ENCODE results near the gene MPI.
"Not testable (repeated sequence)": the region's sequence is repeated elsewhere in the genome, so short reads cannot be mapped to it uniquely, and the experiment has no call there.

Gene MPI

GRCh38 chr15:74913799-74914198, 24.0 kb downstream of the MPI start:
- not testable (repeated sequence) for DNase-seq, ATAC-seq, H3K27me3 Mint-ChIP-seq, H3K4me3 Mint-ChIP-seq, H3K4me1 Mint-ChIP-seq, H3K27ac Mint-ChIP-seq, H3K9me3 Mint-ChIP-seq
- peaks cover 38% of the 10 kb centered on the region for H3K36me3 Mint-ChIP-seq (ENCODE audit: low read depth)

- peaks cover 60% of the 10 kb centered on the region for H3K36me3 Mint-ChIP-seq (ENCODE audit: low read depth)
- DNase-seq = no peak
Measured at GRCh38 chr15:74917676-74918075, 27.8 kb downstream of the MPI start.

GRCh38 chr15:74920456-74920855, 30.6 kb downstream of the MPI start:
- Mint-ChIP-seq H3K27ac (no peak overlapping the region), H3K4me3 (no peak overlapping the region), H3K36me3 (ENCODE audit: low read depth) (peaks cover 52% of the 10 kb centered on the region), H3K4me1 (peaks cover 6% of the 10 kb centered on the region), H3K9me3 (no peaks in the 10 kb centered on the region), H3K27me3 (no peaks in the 10 kb centered on the region)
- DNase-seq (no peak), ATAC-seq (no peak)

More at GRCh38 chr15:74917676-74918075, 27.8 kb downstream of the MPI start:
- H3K9me3 Mint-ChIP-seq = no peaks in the 10 kb centered on the region
- no peak overlapping the region for H3K27ac Mint-ChIP-seq
- no peak overlapping the region for H3K4me3 Mint-ChIP-seq
- no peaks in the 10 kb centered on the region for H3K4me1 Mint-ChIP-seq
- no peak for ATAC-seq
- H3K27me3 Mint-ChIP-seq = no peaks in the 10 kb centered on the region

GRCh38 chr15:74924525-74924924, 34.7 kb downstream of the MPI start:
- H3K27ac Mint-ChIP-seq = no peak overlapping the region
- no peak for DNase-seq
- no peaks in the 10 kb centered on the region for H3K9me3 Mint-ChIP-seq
- H3K4me3 Mint-ChIP-seq = no peak overlapping the region
- peaks cover 55% of the 10 kb centered on the region for H3K36me3 Mint-ChIP-seq (ENCODE audit: low read depth)
- H3K4me1 Mint-ChIP-seq = peaks cover 6% of the 10 kb centered on the region
- ATAC-seq = no peak
- no peaks in the 10 kb centered on the region for H3K27me3 Mint-ChIP-seq

- H3K9me3 Mint-ChIP-seq = no peaks in the 10 kb centered on the region
- no peak overlapping the region for H3K4me3 Mint-ChIP-seq
- H3K36me3 Mint-ChIP-seq (ENCODE audit: low read depth) = peaks cover 40% of the 10 kb centered on the region
- H3K4me1 Mint-ChIP-seq = peaks cover 8% of the 10 kb centered on the region
- ATAC-seq (no peak), DNase-seq (no peak)
- no peaks in the 10 kb centered on the region for H3K27me3 Mint-ChIP-seq
- H3K27ac Mint-ChIP-seq = no peak overlapping the region
Measured at GRCh38 chr15:74928771-74929198, 38.9 kb downstream of the MPI start.

GRCh38 chr15:74933573-74933972, 43.7 kb downstream of the MPI start:
- ATAC-seq (no peak), DNase-seq (no peak)
- Mint-ChIP-seq H3K36me3 (ENCODE audit: low read depth) (peaks cover 33% of the 10 kb centered on the region), H3K4me3 (no peak overlapping the region), H3K9me3 (no peaks in the 10 kb centered on the region), H3K27me3 (no peaks in the 10 kb centered on the region), H3K27ac (peak overlapping the region; percentile 64), H3K4me1 (peaks cover 38% of the 10 kb centered on the region)

- peaks cover 27% of the 10 kb centered on the region for H3K36me3 Mint-ChIP-seq (ENCODE audit: low read depth)
- H3K4me3 Mint-ChIP-seq = peak overlapping the region; percentile 51
- DNase-seq, H3K9me3 Mint-ChIP-seq, H3K27me3 Mint-ChIP-seq, ATAC-seq: not testable (repeated sequence)
- peak overlapping the region; percentile 56 for H3K27ac Mint-ChIP-seq
- H3K4me1 Mint-ChIP-seq = peaks cover 38% of the 10 kb centered on the region
Measured at GRCh38 chr15:74935193-74935592, 45.4 kb downstream of the MPI start.

GRCh38 chr15:74937272-74937589, 47.4 kb downstream of the MPI start:
- H3K9me3 Mint-ChIP-seq = no peaks in the 10 kb centered on the region
- ATAC-seq (peak; percentile 12), DNase-seq (no peak)
- H3K27me3 Mint-ChIP-seq = no peaks in the 10 kb centered on the region
- peaks cover 18% of the 10 kb centered on the region for H3K36me3 Mint-ChIP-seq (ENCODE audit: low read depth)
- peak overlapping the region; percentile 91 for H3K27ac Mint-ChIP-seq
- H3K4me1 Mint-ChIP-seq = peaks cover 38% of the 10 kb centered on the region
- H3K4me3 Mint-ChIP-seq = peak overlapping the region; percentile 99

- peaks cover 36% of the 10 kb centered on the region for H3K4me1 Mint-ChIP-seq
- no peaks in the 10 kb centered on the region for H3K27me3 Mint-ChIP-seq
- no peaks in the 10 kb centered on the region for H3K9me3 Mint-ChIP-seq
- ATAC-seq (peak; percentile 95), DNase-seq (peak; percentile 91)
- peaks cover 16% of the 10 kb centered on the region for H3K36me3 Mint-ChIP-seq (ENCODE audit: low read depth)
- peak within 1 kb of the TSS; percentile 91 for H3K27ac Mint-ChIP-seq
- H3K4me3 Mint-ChIP-seq = peak within 1 kb of the TSS; percentile 99
Measured at GRCh38 chr15:74937590-74938371, 47.9 kb downstream of the MPI start, which contains the start of gene COX5A. COX5A (minus strand) TSS chr15:74938073; CDS start chr15:74938014, 59 bp downstream.

GRCh38 chr15:74950078-74950908, 60.5 kb downstream of the MPI start:
- Mint-ChIP-seq H3K36me3 (ENCODE audit: low read depth) (no peaks in the 10 kb centered on the region), H3K9me3 (no peaks in the 10 kb centered on the region), H3K27me3 (peaks cover 3% of the 10 kb centered on the region), H3K4me3 (no peak overlapping the region), H3K27ac (no peak overlapping the region), H3K4me1 (peaks cover 12% of the 10 kb centered on the region)
- DNase-seq (peak; percentile 80), ATAC-seq (peak; percentile 67)

GRCh38 chr15:74951006-74951405, 61.2 kb downstream of the MPI start:
- ATAC-seq (no peak), DNase-seq (no peak)
- Mint-ChIP-seq H3K9me3 (no peaks in the 10 kb centered on the region), H3K27me3 (peaks cover 3% of the 10 kb centered on the region), H3K36me3 (ENCODE audit: low read depth) (no peaks in the 10 kb centered on the region), H3K27ac (no peak overlapping the region), H3K4me3 (no peak overlapping the region), H3K4me1 (peaks cover 17% of the 10 kb centered on the region)

Measured in activated naive CD8-positive, alpha-beta T cell treated with anti-CD3 and anti-CD28 coated beads, Interleukin-2, amount 50 U/mL, for 24 hours (primary cell).